ES-I3 (cell line): ENCODE measurements around the gene GLRX.

Source experiments
- H3K36me3 ChIP-seq: 2 replicates; pipeline ENCODE4 v1.6.1; 2013; ENCODE audit warnings: mild to moderate bottlenecking, low read length, control low read depth, moderate library complexity; ENCODE audit not compliant: insufficient read depth
- H3K4me1 ChIP-seq: 2 replicates; pipeline ENCODE4 v1.6.1; 2013; ENCODE audit warnings: mild to moderate bottlenecking, control low read depth, low read length; ENCODE audit not compliant: insufficient read depth
- H3K9ac ChIP-seq: 2 replicates; pipeline ENCODE4 v1.6.1; 2013; ENCODE audit warnings: low read depth, mild to moderate bottlenecking, low read length, moderate library complexity
- H3K9me3 ChIP-seq: 2 replicates; pipeline ENCODE4 v1.6.1; 2013; ENCODE audit warnings: mild to moderate bottlenecking, low read length, moderate library complexity; ENCODE audit not compliant: control insufficient read depth, insufficient read depth

Gene GLRX

GRCh38 chr5:95800553-95800952 is 22.0 kb downstream of the GLRX start:
- Histone ChIP-seq H3K9ac (no peak overlapping the region), H3K9me3 (no peaks in the 10 kb centered on the region; the same call in 1 of the 2 replicates), H3K36me3 (no peaks in the 10 kb centered on the region), H3K4me1 (no peaks in the 10 kb centered on the region)

GRCh38 chr5:95799191-95799835 is 23.2 kb downstream of the GLRX start:
- Histone ChIP-seq H3K36me3 (no peaks in the 10 kb centered on the region), H3K4me1 (no peaks in the 10 kb centered on the region)

GRCh38 chr5:95798545-95798944 is 24.0 kb downstream of the GLRX start:
- no peaks in the 10 kb centered on the region for H3K36me3 ChIP-seq
- no peaks in the 10 kb centered on the region for H3K9me3 ChIP-seq
- no peaks in the 10 kb centered on the region for H3K4me1 ChIP-seq
- no peak overlapping the region for H3K9ac ChIP-seq

More at GRCh38 chr5:95799191-95799835, 23.2 kb downstream of the GLRX start:
- Histone ChIP-seq H3K9ac (no peak overlapping the region), H3K9me3 (no peaks in the 10 kb centered on the region)

- no peaks in the 10 kb centered on the region for H3K36me3 ChIP-seq
- no peaks in the 10 kb centered on the region for H3K4me1 ChIP-seq
- no peak overlapping the region for H3K9ac ChIP-seq
- no peaks in the 10 kb centered on the region for H3K9me3 ChIP-seq
Observed at GRCh38 chr5:95798048-95798447, 24.5 kb downstream of the GLRX start.

GRCh38 chr5:95797301-95797700 is 25.2 kb downstream of the GLRX start:
- Histone ChIP-seq H3K4me1 (no peaks in the 10 kb centered on the region), H3K36me3 (no peaks in the 10 kb centered on the region), H3K9ac (no peak overlapping the region), H3K9me3 (no peaks in the 10 kb centered on the region)

GRCh38 chr5:95794070-95794516 is 28.4 kb downstream of the GLRX start:
- H3K4me1 ChIP-seq, result no peaks in the 10 kb centered on the region
- no peaks in the 10 kb centered on the region for H3K9me3 ChIP-seq
- no peak overlapping the region for H3K9ac ChIP-seq
- H3K36me3 ChIP-seq, result no peaks in the 10 kb centered on the region

GRCh38 chr5:95791751-95792150 is 30.8 kb downstream of the GLRX start:
- H3K36me3 ChIP-seq, result no peaks in the 10 kb centered on the region
- no peaks in the 10 kb centered on the region for H3K9me3 ChIP-seq
- H3K9ac ChIP-seq, result no peak overlapping the region
- no peaks in the 10 kb centered on the region for H3K4me1 ChIP-seq

- H3K4me1 ChIP-seq, result no peaks in the 10 kb centered on the region
- no peak overlapping the region for H3K9ac ChIP-seq
- no peaks in the 10 kb centered on the region; the same call in 1 of the 2 replicates for H3K36me3 ChIP-seq
- H3K9me3 ChIP-seq, result no peaks in the 10 kb centered on the region
Observed at GRCh38 chr5:95788493-95788892, 34.0 kb downstream of the GLRX start.

- Histone ChIP-seq H3K4me1 (no peaks in the 10 kb centered on the region), H3K9ac (no peak overlapping the region), H3K36me3 (no peaks in the 10 kb centered on the region; the same call in 1 of the 2 replicates), H3K9me3 (no peaks in the 10 kb centered on the region)
Observed at GRCh38 chr5:95786821-95787418, 35.6 kb downstream of the GLRX start.

GRCh38 chr5:95784514-95785302 is 37.8 kb downstream of the GLRX start:
- Histone ChIP-seq H3K4me1 (no peaks in the 10 kb centered on the region), H3K9me3 (no peaks in the 10 kb centered on the region), H3K36me3 (no peaks in the 10 kb centered on the region; the same call in 1 of the 2 replicates), H3K9ac (no peak overlapping the region)

GRCh38 chr5:95783661-95784060 is 38.9 kb downstream of the GLRX start:
- Histone ChIP-seq H3K9ac (no peak overlapping the region), H3K9me3 (no peaks in the 10 kb centered on the region), H3K4me1 (no peaks in the 10 kb centered on the region; the same call in 1 of the 2 replicates), H3K36me3 (no peaks in the 10 kb centered on the region; the same call in 1 of the 2 replicates)

- Histone ChIP-seq H3K36me3 (no peaks in the 10 kb centered on the region; the same call in 1 of the 2 replicates), H3K9me3 (no peaks in the 10 kb centered on the region), H3K9ac (no peak overlapping the region), H3K4me1 (no peaks in the 10 kb centered on the region; the same call in 1 of the 2 replicates)
Observed at GRCh38 chr5:95782181-95782580, 40.3 kb downstream of the GLRX start.

- Histone ChIP-seq H3K4me1 (no peaks in the 10 kb centered on the region; the same call in 1 of the 2 replicates), H3K36me3 (no peaks in the 10 kb centered on the region; the same call in 1 of the 2 replicates), H3K9me3 (no peaks in the 10 kb centered on the region), H3K9ac (no peak overlapping the region)
Observed at GRCh38 chr5:95781101-95781583, 41.4 kb downstream of the GLRX start.

GRCh38 chr5:95780597-95780996 is 41.9 kb downstream of the GLRX start:
- no peaks in the 10 kb centered on the region for H3K9me3 ChIP-seq
- H3K36me3 ChIP-seq, result no peaks in the 10 kb centered on the region; the same call in 1 of the 2 replicates
- no peaks in the 10 kb centered on the region; the same call in 1 of the 2 replicates for H3K4me1 ChIP-seq
- H3K9ac ChIP-seq, result no peak overlapping the region
